K562 (cell line): ENCODE data around the gene GVQW3. TPM values are rescaled to one million over a fixed set of nuclear protein-coding genes. Genes with fewer than 3 reads are reported as not detected.

ENCODE experiments used
- ELF1 ChIP-seq: fragments of 200-800 bp; sonication (Bioruptor generic); IDR thresholded peaks from 2 replicates; pipeline ENCODE4 v1.6.1; 2016; ENCODE audit warnings: missing genetic modification characterization, missing compliant biosample characterization
- EP300 ChIP-seq: IDR thresholded peaks from 2 replicates; pipeline ENCODE4 v1.6.1; 2012; ENCODE audit warnings: low read length, improper control_type of control experiment
- ZBTB1 ChIP-seq: sonication (generic); formaldehyde crosslinking; IDR thresholded peaks from 2 replicates; pipeline ENCODE4 v1.8.1; 2023; ENCODE audit warnings: missing genetic modification reagents, low read depth, mild to moderate bottlenecking, borderline replicate concordance
- ZC3H8 ChIP-seq: fragments of 450-650 bp; IDR thresholded peaks from 2 replicates; pipeline ENCODE4 v1.6.1; 2017
- polyA plus RNA-seq, 8 experiments: library from polyadenylated mRNA; depleted of rRNA in 4 of 8; stranded (reverse) in 5 of 8; unstranded in 3 of 8; fragments of >200 nt; fragmentation: Nextera tagmentation in 2 of 8; fragmentation: Illumina TruSeq in 1 of 8; extraction: Ambion mirVana in 2 of 8; extraction: Trizol in 1 of 8; gene quantifications; 2 replicates each; pipeline versions ENCODE4 v1.2.1 to v1.2.3, GENCODE V29; 2011 to 2014; ENCODE audit warnings: inconsistent platforms in 1 of 8, missing spikeins in 1 of 8
- total RNA-seq, 7 experiments: library from RNA; depleted of rRNA in 6 of 7; stranded (reverse); fragments of >200 nt in 6 of 7; fragmentation: Illumina TruSeq in 2 of 7; extraction: Trizol in 2 of 7; gene quantifications; 2 replicates each; pipeline versions ENCODE4 v1.2.1 to v1.2.3, GENCODE V29; 2011 to 2021; ENCODE audit warnings: low replicate concordance in 1 of 7
- TF ChIP-seq, protein P1 (sequence below), 2 experiments: fragments of 450-650 bp in 1 of 2; IDR thresholded peaks; 2 replicates each; pipeline ENCODE4 v1.6.1; 2011 to 2017; ENCODE audit warnings: low read depth in 2 of 2, antibody characterized with exemption in 1 of 2, borderline replicate concordance in 1 of 2, low read length in 1 of 2, mild to moderate bottlenecking in 1 of 2, mixed read lengths in 1 of 2; ENCODE audit not compliant: control insufficient read depth in 1 of 2
- TF ChIP-seq, protein P2 (sequence below): IDR thresholded peaks from 3 replicates; pipeline ENCODE4 v1.6.1; 2011; ENCODE audit warnings: borderline replicate concordance, mild to moderate bottlenecking; ENCODE audit not compliant: insufficient read length, insufficient read depth
- TF ChIP-seq, protein P3 (sequence below): fragments of 250-450 bp; sonication (Bioruptor Pico); IDR thresholded peaks from 2 replicates; pipeline ENCODE4 v1.9.0; 2021; ENCODE audit warnings: mild to moderate bottlenecking, inconsistent platforms
- TF ChIP-seq, protein P4 (sequence below): sonication (generic); formaldehyde crosslinking; IDR thresholded peaks from 2 replicates; pipeline ENCODE4 v1.8.0; 2022; ENCODE audit warnings: missing genetic modification reagents, mild to moderate bottlenecking, borderline replicate concordance
- TF ChIP-seq, protein P5 (sequence below), 3 experiments: fragments of 200-800 bp in 1 of 3; fragments of 250-450 bp in 1 of 3; fragments of 450-650 bp in 1 of 3; sonication (Bioruptor Pico) in 1 of 3; sonication (Bioruptor generic) in 1 of 3; formaldehyde crosslinking in 1 of 3; IDR thresholded peaks; 2 replicates each; pipeline versions ENCODE4 v1.6.1 to v1.8.0; 2016 to 2022; ENCODE audit warnings: mild to moderate bottlenecking in 2 of 3, missing genetic modification characterization in 2 of 3, missing compliant biosample characterization in 1 of 3, moderate library complexity in 1 of 3
- TF ChIP-seq, protein P6 (sequence below): sonication (generic); formaldehyde crosslinking; IDR thresholded peaks from 2 replicates; pipeline ENCODE4 v1.8.1; 2022; ENCODE audit warnings: missing genetic modification reagents

GVQW3 gene
- total and polyA plus RNA-seq, 9 of the 15 experiments (the other 6 are each of a cell fraction or from before 2014, with no cell fraction given): 0.66 to 5.7 (median 2.1) TPM

DNA sequence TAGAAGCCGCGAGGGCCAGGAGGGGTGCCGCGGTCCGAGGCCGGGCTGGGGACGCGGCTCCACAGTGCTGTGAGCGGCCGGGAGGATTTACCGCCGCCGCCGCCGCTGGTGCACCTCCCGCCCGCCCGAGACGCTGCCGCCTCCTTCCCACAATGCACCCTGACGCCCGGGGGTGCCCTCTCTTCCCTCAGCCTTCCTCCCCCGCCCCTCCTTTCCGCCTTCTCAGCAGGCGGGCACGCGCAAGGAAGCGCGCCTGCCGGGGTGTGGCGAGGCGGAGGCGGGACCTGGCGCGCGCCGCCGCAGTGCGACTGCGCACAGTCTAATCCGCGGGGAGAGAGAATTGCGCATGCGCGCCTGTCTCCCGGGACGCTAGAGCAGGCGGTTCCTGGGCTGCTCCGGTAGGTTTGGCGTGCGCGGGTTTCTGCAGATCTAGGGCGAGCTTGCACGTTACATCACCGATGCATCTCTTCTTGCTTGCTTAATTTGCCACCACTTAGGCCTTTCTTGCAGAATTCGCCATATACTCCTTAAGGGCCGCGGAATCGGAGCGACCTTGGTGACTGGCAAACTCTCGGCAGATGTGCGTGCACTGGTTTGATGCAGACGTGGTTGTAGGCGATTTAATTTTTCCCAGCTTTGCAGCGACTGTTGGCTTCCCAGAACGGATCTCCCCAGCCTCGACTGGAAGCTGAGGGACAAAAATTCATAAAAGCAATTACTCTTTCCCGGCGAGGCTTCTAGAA, at the start of gene GVQW3, which contains the start of gene THAP12 (continued):
- TF ChIP-seq, protein P1, sequence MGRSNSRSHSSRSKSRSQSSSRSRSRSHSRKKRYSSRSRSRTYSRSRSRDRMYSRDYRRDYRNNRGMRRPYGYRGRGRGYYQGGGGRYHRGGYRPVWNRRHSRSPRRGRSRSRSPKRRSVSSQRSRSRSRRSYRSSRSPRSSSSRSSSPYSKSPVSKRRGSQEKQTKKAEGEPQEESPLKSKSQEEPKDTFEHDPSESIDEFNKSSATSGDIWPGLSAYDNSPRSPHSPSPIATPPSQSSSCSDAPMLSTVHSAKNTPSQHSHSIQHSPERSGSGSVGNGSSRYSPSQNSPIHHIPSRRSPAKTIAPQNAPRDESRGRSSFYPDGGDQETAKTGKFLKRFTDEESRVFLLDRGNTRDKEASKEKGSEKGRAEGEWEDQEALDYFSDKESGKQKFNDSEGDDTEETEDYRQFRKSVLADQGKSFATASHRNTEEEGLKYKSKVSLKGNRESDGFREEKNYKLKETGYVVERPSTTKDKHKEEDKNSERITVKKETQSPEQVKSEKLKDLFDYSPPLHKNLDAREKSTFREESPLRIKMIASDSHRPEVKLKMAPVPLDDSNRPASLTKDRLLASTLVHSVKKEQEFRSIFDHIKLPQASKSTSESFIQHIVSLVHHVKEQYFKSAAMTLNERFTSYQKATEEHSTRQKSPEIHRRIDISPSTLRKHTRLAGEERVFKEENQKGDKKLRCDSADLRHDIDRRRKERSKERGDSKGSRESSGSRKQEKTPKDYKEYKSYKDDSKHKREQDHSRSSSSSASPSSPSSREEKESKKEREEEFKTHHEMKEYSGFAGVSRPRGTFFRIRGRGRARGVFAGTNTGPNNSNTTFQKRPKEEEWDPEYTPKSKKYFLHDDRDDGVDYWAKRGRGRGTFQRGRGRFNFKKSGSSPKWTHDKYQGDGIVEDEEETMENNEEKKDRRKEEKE (IDR thresholded peaks at IDR 0.05; ENCODE audit: borderline replicate concordance in 1 of 2, control insufficient read depth in 1 of 2, low read depth in 2 of 2, low read length in 1 of 2): no peak
- TF ChIP-seq EP300 (0 out of 2 replicates have a peak, but pooled peaks have one; percentile 12), ZBTB1 (CRISPR knock-in tag) (peak; percentile 83; the same call in 1 of the 2 replicates), ELF1 (tag) (peak; percentile 85), ZC3H8 (no peak)
- TF ChIP-seq, protein P2, sequence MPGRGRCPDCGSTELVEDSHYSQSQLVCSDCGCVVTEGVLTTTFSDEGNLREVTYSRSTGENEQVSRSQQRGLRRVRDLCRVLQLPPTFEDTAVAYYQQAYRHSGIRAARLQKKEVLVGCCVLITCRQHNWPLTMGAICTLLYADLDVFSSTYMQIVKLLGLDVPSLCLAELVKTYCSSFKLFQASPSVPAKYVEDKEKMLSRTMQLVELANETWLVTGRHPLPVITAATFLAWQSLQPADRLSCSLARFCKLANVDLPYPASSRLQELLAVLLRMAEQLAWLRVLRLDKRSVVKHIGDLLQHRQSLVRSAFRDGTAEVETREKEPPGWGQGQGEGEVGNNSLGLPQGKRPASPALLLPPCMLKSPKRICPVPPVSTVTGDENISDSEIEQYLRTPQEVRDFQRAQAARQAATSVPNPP: no peak
- TF ChIP-seq, protein P3, sequence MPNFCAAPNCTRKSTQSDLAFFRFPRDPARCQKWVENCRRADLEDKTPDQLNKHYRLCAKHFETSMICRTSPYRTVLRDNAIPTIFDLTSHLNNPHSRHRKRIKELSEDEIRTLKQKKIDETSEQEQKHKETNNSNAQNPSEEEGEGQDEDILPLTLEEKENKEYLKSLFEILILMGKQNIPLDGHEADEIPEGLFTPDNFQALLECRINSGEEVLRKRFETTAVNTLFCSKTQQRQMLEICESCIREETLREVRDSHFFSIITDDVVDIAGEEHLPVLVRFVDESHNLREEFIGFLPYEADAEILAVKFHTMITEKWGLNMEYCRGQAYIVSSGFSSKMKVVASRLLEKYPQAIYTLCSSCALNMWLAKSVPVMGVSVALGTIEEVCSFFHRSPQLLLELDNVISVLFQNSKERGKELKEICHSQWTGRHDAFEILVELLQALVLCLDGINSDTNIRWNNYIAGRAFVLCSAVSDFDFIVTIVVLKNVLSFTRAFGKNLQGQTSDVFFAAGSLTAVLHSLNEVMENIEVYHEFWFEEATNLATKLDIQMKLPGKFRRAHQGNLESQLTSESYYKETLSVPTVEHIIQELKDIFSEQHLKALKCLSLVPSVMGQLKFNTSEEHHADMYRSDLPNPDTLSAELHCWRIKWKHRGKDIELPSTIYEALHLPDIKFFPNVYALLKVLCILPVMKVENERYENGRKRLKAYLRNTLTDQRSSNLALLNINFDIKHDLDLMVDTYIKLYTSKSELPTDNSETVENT (CRISPR knock-in tag): peak; percentile 83; the same call in 1 of the 2 replicates
- TF ChIP-seq, protein P4, sequence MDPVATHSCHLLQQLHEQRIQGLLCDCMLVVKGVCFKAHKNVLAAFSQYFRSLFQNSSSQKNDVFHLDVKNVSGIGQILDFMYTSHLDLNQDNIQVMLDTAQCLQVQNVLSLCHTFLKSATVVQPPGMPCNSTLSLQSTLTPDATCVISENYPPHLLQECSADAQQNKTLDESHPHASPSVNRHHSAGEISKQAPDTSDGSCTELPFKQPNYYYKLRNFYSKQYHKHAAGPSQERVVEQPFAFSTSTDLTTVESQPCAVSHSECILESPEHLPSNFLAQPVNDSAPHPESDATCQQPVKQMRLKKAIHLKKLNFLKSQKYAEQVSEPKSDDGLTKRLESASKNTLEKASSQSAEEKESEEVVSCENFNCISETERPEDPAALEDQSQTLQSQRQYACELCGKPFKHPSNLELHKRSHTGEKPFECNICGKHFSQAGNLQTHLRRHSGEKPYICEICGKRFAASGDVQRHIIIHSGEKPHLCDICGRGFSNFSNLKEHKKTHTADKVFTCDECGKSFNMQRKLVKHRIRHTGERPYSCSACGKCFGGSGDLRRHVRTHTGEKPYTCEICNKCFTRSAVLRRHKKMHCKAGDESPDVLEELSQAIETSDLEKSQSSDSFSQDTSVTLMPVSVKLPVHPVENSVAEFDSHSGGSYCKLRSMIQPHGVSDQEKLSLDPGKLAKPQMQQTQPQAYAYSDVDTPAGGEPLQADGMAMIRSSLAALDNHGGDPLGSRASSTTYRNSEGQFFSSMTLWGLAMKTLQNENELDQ: no peak
- TF ChIP-seq, protein P5, sequence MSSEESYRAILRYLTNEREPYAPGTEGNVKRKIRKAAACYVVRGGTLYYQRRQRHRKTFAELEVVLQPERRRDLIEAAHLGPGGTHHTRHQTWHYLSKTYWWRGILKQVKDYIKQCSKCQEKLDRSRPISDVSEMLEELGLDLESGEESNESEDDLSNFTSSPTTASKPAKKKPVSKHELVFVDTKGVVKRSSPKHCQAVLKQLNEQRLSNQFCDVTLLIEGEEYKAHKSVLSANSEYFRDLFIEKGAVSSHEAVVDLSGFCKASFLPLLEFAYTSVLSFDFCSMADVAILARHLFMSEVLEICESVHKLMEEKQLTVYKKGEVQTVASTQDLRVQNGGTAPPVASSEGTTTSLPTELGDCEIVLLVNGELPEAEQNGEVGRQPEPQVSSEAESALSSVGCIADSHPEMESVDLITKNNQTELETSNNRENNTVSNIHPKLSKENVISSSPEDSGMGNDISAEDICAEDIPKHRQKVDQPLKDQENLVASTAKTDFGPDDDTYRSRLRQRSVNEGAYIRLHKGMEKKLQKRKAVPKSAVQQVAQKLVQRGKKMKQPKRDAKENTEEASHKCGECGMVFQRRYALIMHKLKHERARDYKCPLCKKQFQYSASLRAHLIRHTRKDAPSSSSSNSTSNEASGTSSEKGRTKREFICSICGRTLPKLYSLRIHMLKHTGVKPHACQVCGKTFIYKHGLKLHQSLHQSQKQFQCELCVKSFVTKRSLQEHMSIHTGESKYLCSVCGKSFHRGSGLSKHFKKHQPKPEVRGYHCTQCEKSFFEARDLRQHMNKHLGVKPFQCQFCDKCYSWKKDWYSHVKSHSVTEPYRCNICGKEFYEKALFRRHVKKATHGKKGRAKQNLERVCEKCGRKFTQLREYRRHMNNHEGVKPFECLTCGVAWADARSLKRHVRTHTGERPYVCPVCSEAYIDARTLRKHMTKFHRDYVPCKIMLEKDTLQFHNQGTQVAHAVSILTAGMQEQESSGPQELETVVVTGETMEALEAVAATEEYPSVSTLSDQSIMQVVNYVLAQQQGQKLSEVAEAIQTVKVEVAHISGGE (CRISPR knock-in tag; IDR thresholded peaks at IDR 0.05): peak in 1 of 3 experiments; percentile 59; a peak in 1 of 6 replicates
- TF ChIP-seq, protein P6, sequence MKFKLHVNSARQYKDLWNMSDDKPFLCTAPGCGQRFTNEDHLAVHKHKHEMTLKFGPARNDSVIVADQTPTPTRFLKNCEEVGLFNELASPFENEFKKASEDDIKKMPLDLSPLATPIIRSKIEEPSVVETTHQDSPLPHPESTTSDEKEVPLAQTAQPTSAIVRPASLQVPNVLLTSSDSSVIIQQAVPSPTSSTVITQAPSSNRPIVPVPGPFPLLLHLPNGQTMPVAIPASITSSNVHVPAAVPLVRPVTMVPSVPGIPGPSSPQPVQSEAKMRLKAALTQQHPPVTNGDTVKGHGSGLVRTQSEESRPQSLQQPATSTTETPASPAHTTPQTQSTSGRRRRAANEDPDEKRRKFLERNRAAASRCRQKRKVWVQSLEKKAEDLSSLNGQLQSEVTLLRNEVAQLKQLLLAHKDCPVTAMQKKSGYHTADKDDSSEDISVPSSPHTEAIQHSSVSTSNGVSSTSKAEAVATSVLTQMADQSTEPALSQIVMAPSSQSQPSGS (CRISPR knock-in tag): no peak
